GM18858 (cell line): Measurements from ENCODE around the gene DOCK3.
"Not testable (repeated sequence)": the region's sequence is repeated elsewhere in the genome, so short reads cannot be mapped to it uniquely, and the experiment has no call there.

Experiments used
- ATAC-seq: cut with Tn5 transposase; IDR thresholded peaks from one replicate; pipeline ENCODE4 v1.9.1; 2021; ENCODE audit not compliant: unreplicated experiment

DOCK3 gene

GRCh38 chr3:50649451-50649931 is 25.2 kb upstream of the DOCK3 start:
- ATAC-seq: no peak

GRCh38 chr3:50650018-50650417 is 24.7 kb upstream of the DOCK3 start:
- no peak for ATAC-seq

DNA sequence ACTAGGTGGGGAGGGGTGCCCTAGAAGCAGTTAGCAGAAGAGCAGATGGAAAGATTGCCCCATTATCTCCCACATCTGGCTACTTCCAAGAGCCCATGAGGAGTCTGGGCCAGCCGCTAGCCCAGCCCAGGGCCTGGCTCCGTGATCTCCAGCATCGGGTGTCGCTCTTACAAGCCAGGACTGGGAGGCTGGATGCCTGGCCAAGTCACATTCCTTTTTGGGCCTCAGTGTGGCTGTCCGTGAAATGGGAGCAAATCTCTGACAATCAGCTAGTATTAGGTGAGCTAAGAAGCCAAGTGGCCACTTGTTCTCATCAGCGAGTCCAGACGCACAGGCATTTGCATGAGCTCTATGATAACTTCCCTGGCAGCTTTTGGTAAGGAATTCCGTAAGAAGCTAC is 23.3 kb upstream of the DOCK3 start:
- ATAC-seq: no peak

GRCh38 chr3:50651920-50652529 is 22.7 kb upstream of the DOCK3 start:
- no peak for ATAC-seq

DNA sequence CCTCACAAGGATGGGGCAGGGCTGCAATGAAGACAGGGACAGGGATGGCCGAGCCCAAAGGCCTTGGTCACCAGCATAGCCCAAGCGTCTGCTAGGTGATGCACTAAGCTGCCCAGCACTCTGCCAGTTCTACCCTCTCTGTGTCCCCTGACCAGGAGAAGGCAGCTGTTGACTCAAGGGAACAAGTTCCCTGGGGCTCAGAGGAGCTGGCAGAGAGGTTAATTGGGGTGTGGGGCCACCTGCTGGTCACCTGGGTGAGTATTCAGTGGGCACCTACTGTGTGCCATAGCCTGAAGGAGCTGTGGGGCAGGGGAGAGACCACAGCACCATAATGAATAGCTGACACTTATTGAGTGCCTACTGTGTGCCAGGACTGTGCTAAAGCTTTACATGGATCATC is 22.0 kb upstream of the DOCK3 start:
- ATAC-seq: no peak

DNA sequence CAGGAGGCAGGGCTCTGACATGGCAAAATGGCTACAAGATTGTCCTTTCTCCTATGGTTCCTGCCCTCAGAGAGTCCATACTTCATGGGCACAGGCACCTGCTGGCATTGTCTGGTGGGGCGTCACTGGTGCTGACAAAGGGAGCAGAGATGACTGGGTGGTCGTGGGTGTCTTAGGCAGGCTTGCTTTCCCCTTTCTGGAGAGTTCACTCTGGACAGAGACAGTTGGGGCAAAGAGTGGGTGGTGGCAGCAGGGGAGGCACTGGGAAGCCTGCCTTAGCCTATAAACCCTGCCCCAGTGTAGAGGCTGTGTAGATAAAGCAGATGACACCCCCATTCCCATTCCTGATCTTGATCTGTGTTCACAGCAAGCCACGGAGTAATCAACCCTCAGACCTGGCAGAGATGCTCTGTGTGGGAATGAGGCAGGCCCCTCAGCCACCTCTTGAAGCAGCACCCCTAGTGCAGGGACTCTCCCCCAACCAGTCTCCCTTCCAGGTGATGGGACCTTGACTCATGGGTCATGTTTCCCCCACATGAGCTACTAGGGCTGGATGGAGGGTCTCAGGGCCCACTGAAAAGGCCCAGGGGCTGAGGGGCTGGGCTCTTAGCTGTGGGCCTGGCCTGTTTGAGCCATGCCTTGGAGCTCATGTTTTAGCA is 20.7 kb upstream of the DOCK3 start:
- no peak for ATAC-seq

DNA sequence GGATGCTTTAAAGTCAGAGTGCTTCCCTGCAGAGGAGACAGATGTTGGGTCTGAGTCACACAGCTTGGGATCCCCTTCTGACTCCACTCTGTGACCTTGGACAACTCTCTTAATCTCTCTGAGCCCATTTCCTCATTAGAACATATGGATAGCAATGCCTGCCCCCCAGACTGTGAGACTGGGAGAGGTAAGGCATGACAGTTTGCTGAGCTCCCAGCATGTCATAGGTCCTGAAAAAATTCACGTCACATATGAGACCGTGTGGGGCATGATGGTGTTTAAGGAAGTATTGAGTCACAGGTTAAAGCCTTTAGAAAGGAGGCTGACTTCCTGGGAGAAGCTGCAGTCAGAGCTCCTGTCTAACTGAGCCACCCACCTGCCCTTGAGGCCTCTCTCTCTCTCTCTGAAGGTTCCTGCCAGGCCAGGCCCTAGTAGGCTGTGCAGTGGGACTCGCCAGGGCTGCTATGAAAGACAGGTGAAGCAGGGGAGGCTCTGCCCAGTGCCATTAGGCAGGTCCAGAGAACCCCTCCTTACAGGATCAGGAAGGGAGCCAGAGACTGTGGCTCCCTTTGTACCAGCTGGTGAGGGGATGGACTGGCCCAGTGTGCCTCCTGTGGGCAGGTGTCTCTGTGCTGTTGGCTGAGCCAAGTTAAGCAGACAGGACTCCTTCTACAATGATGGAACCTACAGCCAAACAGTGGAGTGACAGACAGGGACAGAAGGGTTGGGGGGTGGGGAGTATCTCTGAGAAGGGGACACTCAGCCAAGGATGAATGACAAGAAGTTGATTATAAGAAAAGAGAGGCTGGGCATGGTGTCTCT is 19.5 kb upstream of the DOCK3 start:
- ATAC-seq: no peak

DNA sequence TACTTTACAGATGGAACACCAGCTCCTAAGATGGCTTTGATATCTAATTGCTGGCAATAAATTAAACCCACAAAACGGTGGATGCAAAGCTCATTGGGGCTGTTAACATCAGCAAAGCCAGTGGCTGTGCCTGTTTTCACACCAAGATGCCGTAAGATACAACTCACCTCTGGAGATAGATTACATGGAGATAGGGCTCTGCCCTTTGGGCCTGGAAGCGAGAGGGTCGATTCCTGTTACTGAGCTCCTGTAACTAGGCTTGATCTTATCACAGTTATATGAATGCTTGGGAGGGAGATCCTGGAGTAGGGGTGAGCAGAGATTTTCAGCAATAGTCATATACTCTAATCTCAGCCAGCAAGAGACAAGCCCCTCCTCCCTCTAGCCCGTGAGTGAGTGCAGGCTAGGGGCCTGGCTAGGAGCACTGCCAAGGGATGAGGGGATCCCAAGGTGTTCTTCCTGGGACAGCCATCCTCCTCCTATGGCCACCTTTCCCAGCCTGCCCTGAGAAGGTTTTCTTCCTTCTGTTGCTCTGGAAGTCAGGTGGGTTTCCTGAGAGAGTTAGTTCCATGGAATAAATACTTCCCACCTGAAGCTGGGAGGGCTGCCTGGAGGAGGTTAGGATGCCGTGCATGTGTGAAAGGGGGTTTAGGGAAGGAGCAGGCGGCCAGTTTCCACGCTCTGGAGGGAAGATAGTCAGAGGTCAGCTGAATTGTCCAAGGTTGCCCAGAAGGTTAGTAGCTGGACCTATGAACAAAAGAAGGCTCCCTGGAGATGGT is 18.1 kb upstream of the DOCK3 start:
- no peak for ATAC-seq

- no peak for ATAC-seq
These were observed 17.3 kb upstream of the DOCK3 start for GRCh38 chr3:50657407-50657806.

DNA sequence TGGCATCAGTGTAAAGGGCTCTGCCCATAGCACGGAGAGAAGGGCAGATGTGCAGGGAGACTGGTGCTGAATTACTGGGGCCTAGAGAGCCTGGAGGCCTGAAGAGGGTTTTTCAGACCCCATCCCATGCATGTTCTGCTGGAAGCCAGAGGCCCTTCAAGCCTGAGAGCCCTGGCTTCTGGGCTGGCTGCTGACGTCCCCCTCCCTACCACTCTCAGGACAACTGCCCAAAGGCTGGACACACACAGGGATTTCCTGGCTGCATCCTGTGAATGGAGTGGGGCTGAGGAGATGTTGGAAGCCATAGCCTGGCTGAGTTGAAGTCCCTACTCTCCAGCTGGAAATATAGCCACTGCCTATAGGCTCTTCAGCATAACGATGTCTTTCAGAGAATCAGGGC is 16.9 kb upstream of the DOCK3 start:
- ATAC-seq: no peak

GRCh38 chr3:50658416-50658815 is 16.3 kb upstream of the DOCK3 start:
- no peak for ATAC-seq

GRCh38 chr3:50658831-50659230 is 15.9 kb upstream of the DOCK3 start:
- no peak for ATAC-seq

- ATAC-seq: no peak
These were observed 14.3 kb upstream of the DOCK3 start for GRCh38 chr3:50660386-50660785.

DNA sequence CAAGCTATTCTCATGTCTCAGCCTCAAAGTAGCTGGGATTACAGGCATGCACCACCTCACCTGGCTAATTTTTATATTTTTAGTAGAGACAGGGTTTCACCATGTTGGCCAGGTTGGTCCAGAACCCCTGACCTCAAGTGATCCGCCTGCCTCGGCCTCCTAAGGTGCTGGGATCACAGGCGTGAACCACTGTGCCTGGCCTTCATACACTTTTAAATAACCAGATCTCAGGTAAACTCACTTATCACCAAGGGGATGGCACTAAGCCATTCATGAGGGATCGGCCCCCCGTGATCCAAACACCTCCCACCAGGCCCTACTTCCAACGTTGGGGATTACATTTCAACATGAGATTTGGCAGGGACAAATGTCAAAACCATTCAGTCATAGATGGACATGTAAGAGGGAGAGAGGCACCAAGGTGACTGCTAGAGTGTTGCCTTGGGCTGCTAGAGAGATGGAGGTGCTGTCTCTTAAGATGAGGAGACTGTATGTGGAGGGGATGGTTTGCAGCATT is 13.3 kb upstream of the DOCK3 start:
- no peak for ATAC-seq

GRCh38 chr3:50662408-50662807 is 12.3 kb upstream of the DOCK3 start:
- no peak for ATAC-seq

GRCh38 chr3:50665081-50665840 is 9.5 kb upstream of the DOCK3 start:
- ATAC-seq: no peak

DNA sequence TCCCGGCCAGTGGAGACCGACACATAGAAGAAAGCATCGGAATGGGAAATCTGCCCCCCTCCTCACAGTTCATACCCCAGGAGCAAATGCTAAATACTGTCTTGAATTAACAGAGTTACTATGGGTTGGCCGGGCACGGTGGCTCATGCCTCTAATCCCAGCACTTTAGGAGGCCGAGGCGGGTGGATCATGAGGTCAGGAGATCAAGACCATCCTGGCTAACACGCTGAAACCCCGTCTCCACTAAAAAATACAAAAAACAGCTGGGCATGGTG is 8.9 kb upstream of the DOCK3 start:
- ATAC-seq: not testable (repeated sequence)

- ATAC-seq: no peak
These were observed 7.9 kb upstream of the DOCK3 start for GRCh38 chr3:50666837-50667236.

DNA sequence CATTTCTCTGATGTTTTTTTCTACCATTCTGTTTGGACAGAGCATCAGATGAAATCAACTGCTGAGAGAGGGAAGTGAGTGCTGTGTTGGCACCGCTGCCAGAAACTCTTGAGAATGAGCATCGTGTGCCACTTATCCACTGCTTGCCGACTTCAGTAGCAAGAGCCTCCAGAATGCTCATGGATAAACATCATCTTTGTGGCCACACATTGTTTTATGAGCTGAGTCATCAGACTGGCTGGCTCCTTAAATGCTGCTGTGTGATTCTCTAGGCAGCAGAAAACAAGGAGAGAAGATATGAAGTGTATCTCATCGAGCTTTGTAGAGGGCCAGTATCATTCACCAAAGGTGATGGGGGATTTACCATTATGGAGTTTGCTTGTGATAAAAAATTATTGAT is 3.4 kb upstream of the DOCK3 start:
- ATAC-seq: no peak

DNA sequence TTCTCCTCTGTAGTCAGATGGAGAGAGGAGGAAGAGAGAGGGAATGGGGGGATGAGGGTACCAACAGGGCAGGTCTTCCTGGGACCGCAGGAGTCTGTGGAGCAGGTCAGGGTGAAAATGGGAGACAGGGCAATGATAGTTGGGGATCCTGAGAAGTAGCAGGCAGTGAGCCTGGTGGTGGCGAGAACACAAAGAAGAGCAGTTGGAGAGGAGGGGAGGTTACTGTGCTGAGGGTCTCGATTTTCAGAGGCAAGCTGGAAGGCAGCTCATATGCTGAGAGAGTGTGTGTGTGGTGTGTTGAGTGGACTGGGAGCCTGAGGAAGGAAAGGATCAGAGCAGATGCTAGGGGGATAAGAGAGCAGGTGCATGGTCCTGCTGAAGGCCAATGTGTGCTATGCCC is 2.1 kb upstream of the DOCK3 start:
- ATAC-seq: no peak

- no peak for ATAC-seq
These were observed 796 bp upstream of the DOCK3 start for GRCh38 chr3:50673931-50674330.
